Natural killer cell (primary cell): ENCODE data around the gene SCCPDH. TPM values are rescaled to one million over a fixed set of nuclear protein-coding genes. Genes with fewer than 3 reads are reported as not detected.

Source experiments
- ATAC-seq, 3 donors: fragments of 150-1000 bp in 2 of 3; fragments of 200-7000 bp in 1 of 3; cut with Tn5 transposase; 1 replicate in 1 of 3; 2 replicates in 2 of 3; pipeline ENCODE4 v1.10.0; 2021; ENCODE audit warnings: mild to moderate bottlenecking in 2 of 3, moderate library complexity in 2 of 3
- DNase-seq, 2 donors: peaks; one replicate each; pipeline versions ENCODE4 v3.0.0 to v3.0.0-alpha.2; 2013 to 2021; ENCODE audit warnings: mixed read lengths in 1 of 2
- H3K27ac ChIP-seq: one replicate; pipeline ENCODE4 v1.5.1; 2013; ENCODE audit warnings: mild to moderate bottlenecking, low read length
- H3K27me3 ChIP-seq: one replicate; pipeline ENCODE4 v1.6.1; 2013; ENCODE audit warnings: low read length; ENCODE audit not compliant: control insufficient read depth, insufficient read depth
- H3K36me3 ChIP-seq: one replicate; pipeline ENCODE4 v1.6.1; 2013; ENCODE audit warnings: low read length; ENCODE audit not compliant: control insufficient read depth, insufficient read depth
- H3K4me1 ChIP-seq: one replicate; pipeline ENCODE4 v1.6.1; 2013; ENCODE audit warnings: low read length; ENCODE audit not compliant: control insufficient read depth, insufficient read depth
- H3K4me3 ChIP-seq: one replicate; pipeline ENCODE4 v1.5.1; 2013; ENCODE audit warnings: low read length
- H3K9me3 ChIP-seq: one replicate; pipeline ENCODE4 v1.6.1; 2013; ENCODE audit warnings: low read length; ENCODE audit not compliant: control insufficient read depth, insufficient read depth
- H3K27ac Mint-ChIP-seq, 2 donors: one replicate each; pipeline ENCODE4 v1.8.0; 2022; ENCODE audit warnings: mild to moderate bottlenecking in 2 of 2, mixed read lengths in 2 of 2, moderate library complexity in 1 of 2
- H3K27me3 Mint-ChIP-seq, 2 donors: one replicate each; pipeline ENCODE4 v1.8.0; 2022; ENCODE audit warnings: low read depth in 2 of 2, mixed read lengths in 2 of 2
- H3K36me3 Mint-ChIP-seq: one replicate; pipeline ENCODE4 v1.8.0; 2022; ENCODE audit warnings: mixed read lengths
- H3K4me1 Mint-ChIP-seq, 2 donors: one replicate each; pipeline ENCODE4 v1.8.0; 2022; ENCODE audit warnings: mixed read lengths in 2 of 2
- H3K4me3 Mint-ChIP-seq: one replicate; pipeline ENCODE4 v1.8.0; 2022; ENCODE audit warnings: mild to moderate bottlenecking, moderate library complexity, mixed read lengths
- H3K9me3 Mint-ChIP-seq, 2 donors: one replicate each; pipeline ENCODE4 v1.8.0; 2022; ENCODE audit warnings: mixed read lengths in 2 of 2
- CTCF ChIP-seq: fragments of 200-600 bp; IDR thresholded peaks from one replicate; pipeline ENCODE4 v1.8.0; 2022; ENCODE audit warnings: antibody characterized with exemption
- WGBS: methylation state at CpG from one replicate; pipeline ENCODE4 v1.1.7; 2013; ENCODE audit warnings: missing lambda C conversion rate; ENCODE audit not compliant: insufficient coverage; 5-methylcytosine and 5-hydroxymethylcytosine counted together
- intact Hi-C: fragments of 100-400 bp; cut with micrococcal nuclease; formaldehyde crosslinking; loops from one replicate; pipeline ENCODE4 v1.14.2; 2022
- total RNA-seq, 4 donors: library from RNA; stranded (reverse); fragments of 120-200 nt in 1 of 4; gene quantifications; one replicate each; pipeline versions ENCODE4 v1.2.3 to v1.2.4, GENCODE V29; 2013 to 2022

Gene SCCPDH
- total RNA-seq = 10 to 100 TPM in 1 of 3 donors, 1 to 10 TPM in 2; 5.3 to 24.8 (median 9.2) TPM
- total RNA-seq (2013) = 8.4 TPM

- Mint-ChIP-seq H3K27me3 (peaks cover 4 to 6% of the 10 kb centered on the region in 2 donors), H3K4me3 (peak within 1 kb of the TSS; percentile 95), H3K27ac (peak within 1 kb of the TSS; percentile 61 to 64), H3K36me3 (peaks cover 19% of the 10 kb centered on the region), H3K9me3 (peaks cover 7 to 10% of the 10 kb centered on the region in 2 donors), H3K4me1 (peaks cover 13 to 15% of the 10 kb centered on the region in 2 donors)
- Histone ChIP-seq H3K36me3 (no peaks in the 10 kb centered on the region), H3K4me3 (peak within 1 kb of the TSS; percentile 62), H3K9me3 (peaks cover 6% of the 10 kb centered on the region), H3K4me1 (peaks cover 11% of the 10 kb centered on the region), H3K27me3 (no peaks in the 10 kb centered on the region), H3K27ac (no peak within 1 kb of the TSS)
- WGBS = under 1% methylated on average over 88 of the region's 89 CpGs
- ATAC-seq (peak; percentile 93 to 94 (median 94)), DNase-seq (peak; percentile 54 to 77)
- intact Hi-C loops = no loop called here
- no peak for TF ChIP-seq CTCF
Observed at GRCh38 chr1:246724016-246724730, at the start of gene SCCPDH. Gene SCCPDH (plus strand): TSS chr1:246724409. CDS start chr1:246724423, 14 bp downstream.

DNA sequence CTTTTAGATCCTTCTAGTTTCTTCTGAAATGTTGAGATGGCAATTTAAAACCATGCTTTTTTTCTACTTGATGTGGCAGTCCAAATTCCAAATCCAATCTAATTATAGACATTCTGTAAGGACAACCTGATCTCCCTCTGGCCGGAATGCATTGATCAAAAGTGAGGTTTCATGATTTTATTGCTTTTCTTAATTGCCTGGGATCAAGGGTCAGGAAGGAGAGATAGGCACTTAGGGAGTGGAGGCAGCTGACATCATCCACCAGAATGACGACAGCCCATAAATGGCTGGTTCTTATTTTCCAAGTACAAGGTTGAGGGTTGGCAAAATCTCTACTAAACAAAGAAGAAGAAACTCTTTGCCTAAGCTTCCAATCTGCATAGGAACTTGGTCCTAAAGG, 46.4 kb upstream of the SCCPDH start:
- intact Hi-C loops = no loop called here
- Histone ChIP-seq H3K36me3 (no peaks in the 10 kb centered on the region), H3K4me3 (no peak overlapping the region), H3K27me3 (no peaks in the 10 kb centered on the region), H3K9me3 (no peaks in the 10 kb centered on the region), H3K4me1 (no peaks in the 10 kb centered on the region), H3K27ac (no peak overlapping the region)
- no peaks in the 10 kb centered on the region for H3K9me3 Mint-ChIP-seq
- TF ChIP-seq CTCF = no peak
- 94% methylated on average over 2 of the region's 2 CpGs for WGBS
- DNase-seq (no peak), ATAC-seq (no peak)
- H3K36me3 Mint-ChIP-seq = no peaks in the 10 kb centered on the region
- H3K4me3 Mint-ChIP-seq = no peak overlapping the region
- H3K27me3 Mint-ChIP-seq = no peaks in the 10 kb centered on the region
- H3K27ac Mint-ChIP-seq = no peak overlapping the region
- no peaks in the 10 kb centered on the region for H3K4me1 Mint-ChIP-seq

GRCh38 chr1:246678816-246679793, 45.1 kb upstream of the SCCPDH start:
- 95% methylated on average over 18 of the region's 18 CpGs for WGBS
- Mint-ChIP-seq H3K27ac (no peak overlapping the region), H3K4me1 (no peaks in the 10 kb centered on the region), H3K27me3 (no peaks in the 10 kb centered on the region), H3K36me3 (no peaks in the 10 kb centered on the region), H3K9me3 (no peaks in the 10 kb centered on the region), H3K4me3 (no peak overlapping the region)
- H3K4me1 ChIP-seq = no peaks in the 10 kb centered on the region
- H3K9me3 ChIP-seq = no peaks in the 10 kb centered on the region
- no peak overlapping the region for H3K4me3 ChIP-seq
- intact Hi-C loops = no loop called here
- H3K27ac ChIP-seq = no peak overlapping the region
- H3K36me3 ChIP-seq = no peaks in the 10 kb centered on the region
- TF ChIP-seq CTCF = no peak
- DNase-seq = no peak
- H3K27me3 ChIP-seq = no peaks in the 10 kb centered on the region
- ATAC-seq = no peak
